Stimulated activated CD4-positive, alpha-beta T cell treated with anti-CD3 and anti-CD28 coated beads, Interleukin-1b, Interleukin-23, amount 100 ng/mL, for 24 hours (primary cell): ENCODE data around the gene LGALSL.

Experiments
- DNase-seq, 4 experiments: peaks; one replicate each; pipeline ENCODE4 v3.0.0-alpha.2; 2020; ENCODE audit warnings: low read depth in 4 of 4, low spot score in 1 of 4

Gene LGALSL

DNA sequence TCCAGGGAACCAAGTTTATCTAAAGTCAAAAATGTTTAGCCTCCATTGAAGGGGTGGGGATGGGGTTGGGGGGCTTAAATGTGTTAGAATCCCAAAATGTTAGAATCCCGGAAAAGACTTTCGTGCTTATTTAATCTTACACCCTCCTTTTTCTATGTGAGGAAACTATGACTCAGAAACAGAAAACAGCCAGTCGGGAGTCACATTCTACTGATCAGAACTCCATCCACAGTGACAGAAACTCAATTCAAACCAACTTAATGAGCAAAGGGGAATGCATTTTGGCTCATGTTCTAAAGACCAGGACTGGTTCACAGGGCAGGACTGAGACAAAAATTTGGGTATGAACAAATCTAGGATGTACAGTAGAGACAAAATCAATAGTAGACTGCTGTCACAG, 38.3 kb downstream of the LGALSL start:
- no peak for DNase-seq

DNA sequence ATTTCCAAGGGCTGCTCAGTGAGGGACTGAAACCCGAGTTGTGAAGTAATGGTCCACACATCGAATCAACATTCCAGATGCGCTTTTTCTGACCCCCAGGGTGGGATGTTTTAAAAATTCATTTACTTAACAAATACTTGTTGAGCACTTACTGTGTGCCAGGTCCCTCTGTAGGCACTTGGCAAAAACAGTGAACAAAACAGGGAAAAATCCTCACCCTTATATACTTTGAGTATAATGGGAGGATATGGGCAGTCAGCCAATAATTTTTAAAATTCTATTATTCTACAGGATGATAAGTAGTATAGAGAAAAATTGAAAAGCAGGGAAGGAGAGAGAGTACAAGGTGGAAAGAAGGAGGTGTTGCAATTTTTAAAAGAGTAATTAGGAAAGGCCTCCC, 38.9 kb downstream of the LGALSL start:
- no peak for DNase-seq

DNA sequence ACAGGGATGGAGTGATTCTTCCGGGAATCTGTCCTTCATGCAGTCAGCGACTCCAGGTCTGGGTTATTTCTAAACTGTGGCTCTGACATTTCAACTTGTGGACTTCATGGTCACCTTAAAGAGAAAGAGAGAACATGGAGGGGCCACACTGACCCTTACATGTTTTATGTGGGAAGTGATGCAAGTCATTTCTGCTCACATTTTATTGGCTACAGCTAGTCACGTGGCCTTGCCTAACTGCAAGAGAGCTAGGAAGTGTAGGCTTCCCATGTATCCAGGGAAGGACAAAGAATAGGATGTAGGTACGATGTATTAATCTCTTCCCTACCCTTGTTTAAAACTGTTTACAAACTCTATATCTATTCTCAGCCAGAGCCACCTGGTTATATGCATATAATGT, 39.8 kb downstream of the LGALSL start:
- no peak for DNase-seq

DNA sequence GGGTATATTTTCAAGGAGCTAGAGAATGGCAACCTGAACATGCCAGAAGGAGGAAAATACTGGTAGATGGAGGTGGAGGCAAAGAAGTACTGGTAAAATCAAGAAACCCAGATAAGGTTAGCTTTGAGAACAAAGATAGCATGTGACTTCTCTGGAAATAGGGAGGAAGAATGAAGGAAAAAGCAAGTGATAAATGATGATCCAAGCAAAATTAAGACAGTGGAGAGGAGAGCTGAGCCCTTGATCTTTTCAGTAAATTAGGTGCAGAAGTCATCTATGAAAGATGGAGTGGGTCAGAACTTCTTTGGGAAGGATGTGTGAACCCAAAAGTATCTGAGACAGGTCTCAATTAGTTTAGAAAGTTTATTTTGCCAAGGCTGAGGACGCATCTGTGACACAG, 44.5 kb downstream of the LGALSL start:
- no peak for DNase-seq

DNA sequence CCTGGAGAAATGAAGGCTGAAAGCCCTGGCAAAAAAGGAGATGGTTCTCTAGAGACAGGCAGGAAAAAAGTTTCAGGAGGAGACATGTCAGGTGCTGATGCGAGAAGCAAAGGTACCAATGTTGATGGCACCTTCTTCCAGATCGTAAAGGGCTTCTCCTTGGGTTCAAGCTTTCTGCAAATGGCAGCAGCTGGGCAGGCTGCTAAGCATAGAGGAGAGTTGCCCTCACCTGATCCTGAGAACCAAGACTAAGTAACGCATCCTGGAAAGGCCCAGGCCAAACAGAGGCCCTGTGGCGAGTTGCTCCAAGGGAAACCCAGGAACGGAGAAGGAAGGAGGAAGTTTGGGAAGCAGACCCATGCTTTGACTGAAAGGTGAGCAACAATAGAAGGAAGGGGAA, 46.6 kb downstream of the LGALSL start:
- DNase-seq, result no peak

DNA sequence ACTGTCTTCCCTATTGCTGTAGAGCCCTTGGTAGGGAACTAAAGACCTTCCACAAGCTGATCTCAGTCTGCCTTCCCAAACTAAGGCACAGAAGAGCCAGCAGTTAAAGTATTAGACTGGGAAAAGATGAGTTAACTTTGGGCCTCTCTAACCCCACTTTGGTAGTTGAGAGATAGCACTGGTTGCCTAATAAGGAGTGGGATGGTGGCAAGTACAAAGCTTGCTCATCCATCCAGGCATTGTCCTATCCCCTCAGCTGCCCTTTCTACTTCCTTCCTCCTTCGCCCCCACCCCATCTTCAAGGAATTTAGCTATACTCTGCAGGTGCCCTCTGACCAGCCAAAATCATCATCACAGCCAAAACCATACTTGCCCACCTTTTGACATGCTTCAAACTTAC, 48.0 kb downstream of the LGALSL start:
- no peak for DNase-seq

DNA sequence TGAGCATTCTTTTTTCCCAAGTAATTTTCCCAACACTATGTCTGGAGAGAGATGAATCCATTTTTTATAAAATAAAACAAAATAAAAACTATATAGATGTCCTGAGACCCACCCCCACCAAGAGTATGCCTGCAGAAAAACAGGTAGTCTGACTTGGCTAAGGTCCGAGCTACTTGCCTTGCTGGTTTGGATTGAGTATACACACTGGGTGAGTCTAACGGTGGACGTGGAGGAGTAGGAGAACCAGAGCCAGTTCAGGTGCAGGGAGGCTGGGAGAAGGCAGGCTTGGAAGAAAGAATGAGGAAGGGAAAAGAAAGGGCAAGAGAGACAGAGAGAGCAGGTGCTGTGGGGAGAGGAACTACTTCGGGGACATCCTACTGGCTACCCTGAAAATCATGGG, 48.9 kb downstream of the LGALSL start:
- no peak for DNase-seq

DNA sequence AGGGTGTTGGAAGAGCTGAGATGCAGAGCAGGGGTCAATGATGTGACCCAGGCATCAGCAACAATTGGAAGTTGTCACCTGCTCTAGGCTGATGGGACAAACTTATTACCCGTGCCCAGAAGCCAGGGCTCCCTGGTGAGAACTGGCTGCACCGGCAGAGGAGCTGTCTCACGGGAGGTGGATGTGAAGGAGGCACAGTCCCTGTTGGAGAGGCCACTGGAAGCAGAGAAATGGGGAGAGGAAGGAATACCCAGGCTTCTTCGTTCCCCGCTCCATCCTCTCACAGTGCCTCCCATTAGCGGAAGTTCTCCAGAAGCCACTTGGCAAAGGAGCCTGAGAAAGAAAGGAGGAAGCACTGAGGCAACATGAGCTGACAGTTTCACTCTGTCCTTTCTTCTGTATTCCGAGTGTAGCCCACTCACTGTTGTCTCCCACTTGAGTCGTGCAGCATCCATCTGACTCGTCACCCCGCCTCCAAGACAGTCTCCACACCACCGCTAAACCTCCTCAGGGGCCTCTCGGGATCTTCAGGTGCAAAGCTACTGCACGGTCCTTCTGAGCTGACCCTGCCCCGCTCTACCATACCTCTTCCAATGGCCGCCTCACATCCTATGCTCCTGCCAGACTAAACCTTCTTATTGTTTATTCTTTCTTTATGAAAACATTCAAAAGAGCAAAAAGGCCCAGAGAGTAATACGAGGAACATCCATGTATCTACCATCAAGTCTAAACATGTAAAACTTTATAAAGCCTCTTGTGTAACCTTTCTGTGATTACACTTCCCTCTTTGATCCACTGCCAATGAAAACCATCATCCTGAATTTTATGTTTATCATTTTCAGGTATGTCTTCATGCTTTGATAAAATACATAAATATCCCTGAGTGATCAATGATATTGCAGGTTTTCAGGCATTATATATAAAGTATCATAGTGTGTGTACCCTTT, 51.1 kb downstream of the LGALSL start:
- DNase-seq, result no peak

DNA sequence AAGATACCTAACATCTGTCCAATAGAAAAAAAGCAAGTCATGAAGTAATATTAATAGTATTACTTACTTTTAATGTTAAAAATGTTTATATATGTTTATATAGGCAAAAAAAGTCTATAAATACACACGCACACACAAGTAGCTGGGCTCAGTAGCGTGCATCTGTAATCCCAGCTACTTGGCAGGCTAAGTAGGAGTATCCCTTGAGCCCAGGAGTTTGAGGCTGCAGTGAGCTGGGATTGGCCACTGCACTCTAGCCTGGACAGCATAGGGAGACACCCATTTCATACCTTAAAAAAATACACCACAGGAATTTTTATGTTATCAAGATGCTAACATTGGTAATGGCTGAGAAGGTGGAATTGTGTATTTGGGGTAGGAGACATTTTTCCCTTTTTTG, 52.7 kb downstream of the LGALSL start:
- no peak for DNase-seq
